HL-60 (cell line): ENCODE data around the gene WSCD1.

Source experiments
- DNase-seq, 2 experiments: peaks; one replicate each; pipeline ENCODE4 v3.0.0-alpha.2; 2010 to 2020; ENCODE audit warnings: low read depth in 1 of 2, low spot score in 1 of 2
- H3K27ac ChIP-seq: fragments of 250-450 bp; sonication (Bioruptor Pico); replicated peaks from 2 replicates; pipeline ENCODE4 v1.5.1; 2020; ENCODE audit warnings: mild to moderate bottlenecking, moderate library complexity
- H3K27me3 ChIP-seq: fragments of 250-450 bp; sonication (Bioruptor Pico); 2 replicates; pipeline ENCODE4 v1.5.1; 2021; ENCODE audit warnings: mild to moderate bottlenecking, moderate library complexity; ENCODE audit not compliant: insufficient read depth, poor library complexity, severe bottlenecking
- H3K4me3 ChIP-seq: replicated peaks from 2 replicates; pipeline ENCODE4 v1.5.1; 2011; ENCODE audit warnings: mild to moderate bottlenecking, control low read depth, low read length; ENCODE audit not compliant: insufficient read depth
- GABPA ChIP-seq: IDR thresholded peaks from 2 replicates; pipeline ENCODE4 v1.6.1; 2012; ENCODE audit warnings: low read depth
- POLR2AphosphoS5 ChIP-seq: IDR thresholded peaks from 2 replicates; pipeline ENCODE4 v1.6.1; 2012; ENCODE audit warnings: low read depth
- SPI1 ChIP-seq: IDR thresholded peaks from 2 replicates; pipeline ENCODE4 v1.6.1; 2012; ENCODE audit warnings: low read depth, mild to moderate bottlenecking, borderline replicate concordance
- TF ChIP-seq, protein P1 (sequence below): IDR thresholded peaks from 2 replicates; pipeline ENCODE4 v1.6.1; 2012; ENCODE audit warnings: low read depth; ENCODE audit not compliant: insufficient replicate concordance
- TF ChIP-seq, protein P2 (sequence below): IDR thresholded peaks from one replicate; pipeline ENCODE4 v1.5.1; 2011; ENCODE audit warnings: low read length, control low read depth, inconsistent platforms; ENCODE audit not compliant: insufficient read depth

The WSCD1 gene

DNA sequence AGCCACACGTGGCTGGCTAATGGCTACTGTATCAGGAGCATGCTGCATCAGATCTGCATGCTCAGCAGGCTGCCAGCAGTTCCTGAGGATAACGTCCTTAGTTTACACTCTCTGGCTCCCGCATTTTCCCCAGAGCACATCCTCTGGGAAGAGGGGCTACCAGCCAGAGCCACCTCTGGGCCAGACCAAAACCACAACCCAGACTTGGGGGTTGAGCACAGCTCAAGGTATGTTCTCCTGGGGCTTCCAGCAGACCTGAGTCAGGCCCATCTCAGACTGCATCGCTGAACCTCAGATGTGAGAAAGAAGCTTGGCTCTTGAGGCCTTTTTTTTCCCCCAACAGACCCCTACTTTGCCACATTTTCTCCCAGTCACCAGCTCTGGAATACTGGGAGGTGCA, 23.7 kb upstream of the WSCD1 start:
- no peak overlapping the region for H3K27ac ChIP-seq
- H3K4me3 ChIP-seq: no peak overlapping the region
- no peaks in the 10 kb centered on the region for H3K27me3 ChIP-seq
- TF ChIP-seq, protein P1, sequence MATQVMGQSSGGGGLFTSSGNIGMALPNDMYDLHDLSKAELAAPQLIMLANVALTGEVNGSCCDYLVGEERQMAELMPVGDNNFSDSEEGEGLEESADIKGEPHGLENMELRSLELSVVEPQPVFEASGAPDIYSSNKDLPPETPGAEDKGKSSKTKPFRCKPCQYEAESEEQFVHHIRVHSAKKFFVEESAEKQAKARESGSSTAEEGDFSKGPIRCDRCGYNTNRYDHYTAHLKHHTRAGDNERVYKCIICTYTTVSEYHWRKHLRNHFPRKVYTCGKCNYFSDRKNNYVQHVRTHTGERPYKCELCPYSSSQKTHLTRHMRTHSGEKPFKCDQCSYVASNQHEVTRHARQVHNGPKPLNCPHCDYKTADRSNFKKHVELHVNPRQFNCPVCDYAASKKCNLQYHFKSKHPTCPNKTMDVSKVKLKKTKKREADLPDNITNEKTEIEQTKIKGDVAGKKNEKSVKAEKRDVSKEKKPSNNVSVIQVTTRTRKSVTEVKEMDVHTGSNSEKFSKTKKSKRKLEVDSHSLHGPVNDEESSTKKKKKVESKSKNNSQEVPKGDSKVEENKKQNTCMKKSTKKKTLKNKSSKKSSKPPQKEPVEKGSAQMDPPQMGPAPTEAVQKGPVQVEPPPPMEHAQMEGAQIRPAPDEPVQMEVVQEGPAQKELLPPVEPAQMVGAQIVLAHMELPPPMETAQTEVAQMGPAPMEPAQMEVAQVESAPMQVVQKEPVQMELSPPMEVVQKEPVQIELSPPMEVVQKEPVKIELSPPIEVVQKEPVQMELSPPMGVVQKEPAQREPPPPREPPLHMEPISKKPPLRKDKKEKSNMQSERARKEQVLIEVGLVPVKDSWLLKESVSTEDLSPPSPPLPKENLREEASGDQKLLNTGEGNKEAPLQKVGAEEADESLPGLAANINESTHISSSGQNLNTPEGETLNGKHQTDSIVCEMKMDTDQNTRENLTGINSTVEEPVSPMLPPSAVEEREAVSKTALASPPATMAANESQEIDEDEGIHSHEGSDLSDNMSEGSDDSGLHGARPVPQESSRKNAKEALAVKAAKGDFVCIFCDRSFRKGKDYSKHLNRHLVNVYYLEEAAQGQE: no peak
- no peak for TF ChIP-seq POLR2AphosphoS5
- TF ChIP-seq, protein P2, sequence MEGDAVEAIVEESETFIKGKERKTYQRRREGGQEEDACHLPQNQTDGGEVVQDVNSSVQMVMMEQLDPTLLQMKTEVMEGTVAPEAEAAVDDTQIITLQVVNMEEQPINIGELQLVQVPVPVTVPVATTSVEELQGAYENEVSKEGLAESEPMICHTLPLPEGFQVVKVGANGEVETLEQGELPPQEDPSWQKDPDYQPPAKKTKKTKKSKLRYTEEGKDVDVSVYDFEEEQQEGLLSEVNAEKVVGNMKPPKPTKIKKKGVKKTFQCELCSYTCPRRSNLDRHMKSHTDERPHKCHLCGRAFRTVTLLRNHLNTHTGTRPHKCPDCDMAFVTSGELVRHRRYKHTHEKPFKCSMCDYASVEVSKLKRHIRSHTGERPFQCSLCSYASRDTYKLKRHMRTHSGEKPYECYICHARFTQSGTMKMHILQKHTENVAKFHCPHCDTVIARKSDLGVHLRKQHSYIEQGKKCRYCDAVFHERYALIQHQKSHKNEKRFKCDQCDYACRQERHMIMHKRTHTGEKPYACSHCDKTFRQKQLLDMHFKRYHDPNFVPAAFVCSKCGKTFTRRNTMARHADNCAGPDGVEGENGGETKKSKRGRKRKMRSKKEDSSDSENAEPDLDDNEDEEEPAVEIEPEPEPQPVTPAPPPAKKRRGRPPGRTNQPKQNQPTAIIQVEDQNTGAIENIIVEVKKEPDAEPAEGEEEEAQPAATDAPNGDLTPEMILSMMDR: no peak
- TF ChIP-seq SPI1: no peak
- no peak for TF ChIP-seq GABPA
- no peak for DNase-seq

DNA sequence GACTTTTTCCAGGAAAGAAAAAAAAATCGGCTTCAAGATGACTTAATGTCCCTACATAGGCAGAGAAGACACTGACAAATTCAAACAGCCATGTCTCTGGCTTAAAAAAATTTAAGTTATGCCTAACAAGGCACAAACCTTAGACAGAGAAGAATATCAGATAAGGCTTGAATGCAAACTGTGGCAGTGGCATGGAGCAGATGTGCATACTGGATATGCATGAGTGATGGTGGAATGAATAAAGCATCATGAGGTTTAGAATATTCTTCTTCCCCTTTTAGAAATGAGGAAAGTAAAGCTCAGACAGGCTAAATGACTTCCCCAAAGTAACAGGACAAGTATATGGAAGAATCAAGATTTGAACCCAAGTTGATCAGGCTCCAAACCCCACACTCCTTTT, 23.2 kb upstream of the WSCD1 start:
- Histone ChIP-seq H3K4me3 (no peak overlapping the region), H3K27me3 (no peaks in the 10 kb centered on the region), H3K27ac (no peak overlapping the region)
- TF ChIP-seq SPI1: no peak
- TF ChIP-seq, protein P2: no peak
- no peak for TF ChIP-seq POLR2AphosphoS5
- TF ChIP-seq, protein P1: no peak
- no peak for TF ChIP-seq GABPA
- DNase-seq: no peak

DNA sequence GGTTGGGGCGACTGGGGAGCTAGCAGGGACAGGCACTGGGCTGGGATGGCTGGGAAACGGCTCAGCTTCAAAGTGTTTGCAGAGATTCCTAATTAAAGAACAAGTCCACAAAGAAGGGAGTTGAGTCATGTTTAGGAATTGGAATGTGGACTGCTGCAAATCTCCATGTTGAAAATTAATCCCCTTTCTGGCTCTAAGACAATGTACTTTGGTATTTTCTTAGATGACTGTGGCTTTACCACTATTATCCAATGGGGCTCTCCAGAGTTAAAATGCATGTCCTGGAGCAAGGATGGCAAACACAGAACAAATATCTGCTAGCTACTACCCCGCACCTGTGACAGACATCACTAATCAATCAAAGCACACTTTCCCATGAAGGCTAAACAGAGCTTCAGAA, 22.2 kb upstream of the WSCD1 start:
- Histone ChIP-seq H3K27ac (no peak overlapping the region), H3K27me3 (no peaks in the 10 kb centered on the region), H3K4me3 (no peak overlapping the region)
- TF ChIP-seq GABPA: no peak
- TF ChIP-seq, protein P2: no peak
- TF ChIP-seq POLR2AphosphoS5: no peak
- TF ChIP-seq, protein P1: no peak
- TF ChIP-seq SPI1: no peak
- no peak for DNase-seq
